ENCODE measurements around the gene SMIM38. TPM values are rescaled to one million over a fixed set of nuclear protein-coding genes. Genes with fewer than 3 reads are reported as not detected.
"Not testable (repeated sequence)": the region's sequence is repeated elsewhere in the genome, so short reads cannot be mapped to it uniquely, and the experiment has no call there.

SMIM38 gene
- total and polyA plus RNA-seq, 8 donors: 0.33 to 6.2 (median 1.2) TPM

DNA sequence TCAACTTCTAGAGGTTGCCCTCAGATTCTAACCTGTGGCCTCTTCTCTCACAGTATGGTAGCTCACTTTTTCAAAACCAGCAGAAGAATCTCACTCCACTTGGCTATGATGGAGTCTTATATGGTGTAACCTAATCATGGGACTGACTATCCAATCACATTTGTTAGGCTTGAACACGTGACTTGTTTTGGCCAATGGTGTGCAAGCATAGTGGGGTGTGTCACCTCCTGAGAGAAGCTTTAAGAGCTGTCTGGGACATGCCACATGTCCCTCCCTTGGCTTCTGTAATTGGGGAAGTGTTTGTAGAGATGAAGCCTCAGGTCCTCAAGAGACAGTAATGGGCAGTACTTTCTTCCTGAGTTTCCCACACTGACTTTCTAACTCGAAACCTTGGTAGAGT is 12.8 kb upstream of the SMIM38 start:
- Histone ChIP-seq H3K9me3 (no peaks in the 10 kb centered on the region), H3K27me3 (no peaks in the 10 kb centered on the region), H3K36me3 (no peaks in the 10 kb centered on the region), H3K4me1 (no peaks in the 10 kb centered on the region), H3K4me3 (no peak overlapping the region), H3K27ac (no peak overlapping the region)
- ATAC-seq (no peak), DNase-seq (no peak), FAIRE-seq (no peak)
- TF ChIP-seq, protein P1, sequence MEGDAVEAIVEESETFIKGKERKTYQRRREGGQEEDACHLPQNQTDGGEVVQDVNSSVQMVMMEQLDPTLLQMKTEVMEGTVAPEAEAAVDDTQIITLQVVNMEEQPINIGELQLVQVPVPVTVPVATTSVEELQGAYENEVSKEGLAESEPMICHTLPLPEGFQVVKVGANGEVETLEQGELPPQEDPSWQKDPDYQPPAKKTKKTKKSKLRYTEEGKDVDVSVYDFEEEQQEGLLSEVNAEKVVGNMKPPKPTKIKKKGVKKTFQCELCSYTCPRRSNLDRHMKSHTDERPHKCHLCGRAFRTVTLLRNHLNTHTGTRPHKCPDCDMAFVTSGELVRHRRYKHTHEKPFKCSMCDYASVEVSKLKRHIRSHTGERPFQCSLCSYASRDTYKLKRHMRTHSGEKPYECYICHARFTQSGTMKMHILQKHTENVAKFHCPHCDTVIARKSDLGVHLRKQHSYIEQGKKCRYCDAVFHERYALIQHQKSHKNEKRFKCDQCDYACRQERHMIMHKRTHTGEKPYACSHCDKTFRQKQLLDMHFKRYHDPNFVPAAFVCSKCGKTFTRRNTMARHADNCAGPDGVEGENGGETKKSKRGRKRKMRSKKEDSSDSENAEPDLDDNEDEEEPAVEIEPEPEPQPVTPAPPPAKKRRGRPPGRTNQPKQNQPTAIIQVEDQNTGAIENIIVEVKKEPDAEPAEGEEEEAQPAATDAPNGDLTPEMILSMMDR (IDR thresholded peaks at IDR 0.05): no peak
- intact Hi-C loops (cut with DNase I): no loop called here
- WGBS, 2 donors: 94 to 96% methylated on average over 2 of the region's 2 CpGs

DNA sequence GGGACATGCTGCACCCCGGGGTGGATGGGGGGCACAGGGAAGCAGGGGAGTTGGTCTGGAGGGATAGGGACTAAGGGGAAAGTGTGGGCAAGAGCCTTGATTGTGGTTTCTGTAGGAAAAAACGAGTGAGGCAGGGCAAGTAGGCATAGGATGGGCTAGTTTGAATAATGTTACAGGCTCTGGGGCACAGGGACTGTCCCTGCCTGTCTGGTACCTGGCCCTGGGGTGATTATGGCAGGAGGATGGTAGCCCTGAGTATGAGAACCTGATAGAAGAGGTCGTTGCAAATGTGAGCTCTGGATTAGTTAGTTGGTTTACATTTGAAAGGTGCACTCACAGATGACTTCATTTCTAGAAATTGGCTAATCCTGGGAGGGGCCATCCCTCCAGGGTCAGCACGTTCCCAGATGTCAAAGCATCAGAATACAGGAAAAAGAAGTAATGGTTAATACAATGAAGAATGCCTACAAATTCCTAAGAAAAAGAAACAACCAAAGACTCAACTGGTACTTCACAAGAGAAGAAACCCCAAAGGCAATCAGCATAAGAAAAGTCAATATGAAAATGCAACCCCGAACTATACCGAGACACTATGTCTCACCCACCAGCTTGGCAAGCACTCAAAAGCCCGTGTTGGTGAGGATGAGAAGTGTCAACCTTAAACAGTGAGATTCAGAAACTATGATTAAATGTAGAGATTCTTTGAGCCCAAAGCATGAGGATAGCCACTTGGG is 11.3 kb upstream of the SMIM38 start:
- Histone ChIP-seq H3K36me3 (no peaks in the 10 kb centered on the region), H3K4me3 (no peak overlapping the region), H3K27ac (no peak overlapping the region), H3K9me3 (no peaks in the 10 kb centered on the region), H3K4me1 (no peaks in the 10 kb centered on the region), H3K27me3 (no peaks in the 10 kb centered on the region)
- TF ChIP-seq, protein P1 (IDR thresholded peaks at IDR 0.05): no peak
- intact Hi-C loops (cut with DNase I): no loop called here
- DNase-seq (no peak), FAIRE-seq (no peak), ATAC-seq (no peak)
- 72% methylated on average over 7 of the region's 7 CpGs for WGBS, 2 donors

DNA sequence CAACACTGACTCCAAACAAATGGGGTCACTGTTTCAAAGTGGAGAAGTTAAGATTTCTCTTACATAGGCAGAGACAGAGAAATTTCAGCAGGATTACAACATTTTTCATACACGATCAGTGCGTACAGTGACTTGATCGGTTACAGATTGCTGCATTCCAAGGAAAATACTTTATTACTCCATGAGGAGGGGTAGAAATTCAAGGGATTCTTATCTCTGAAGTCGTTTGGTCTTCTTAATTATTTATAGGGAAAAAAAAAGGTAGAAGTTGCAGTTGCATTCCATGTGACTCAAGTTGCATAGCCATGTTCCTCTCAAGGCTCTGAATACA is 10.7 kb upstream of the SMIM38 start:
- WGBS, 2 donors: 69 to 73% methylated on average over 4 of the region's 4 CpGs
- no peak overlapping the region for H3K27ac ChIP-seq
- H3K36me3 ChIP-seq: no peaks in the 10 kb centered on the region
- intact Hi-C loops (cut with DNase I): no loop called here
- no peak overlapping the region for H3K4me3 ChIP-seq
- ATAC-seq (no peak), FAIRE-seq (no peak), DNase-seq (no peak)
- H3K27me3 ChIP-seq: no peaks in the 10 kb centered on the region
- TF ChIP-seq, protein P1 (IDR thresholded peaks at IDR 0.05): no peak
- no peaks in the 10 kb centered on the region for H3K9me3 ChIP-seq
- H3K4me1 ChIP-seq: no peaks in the 10 kb centered on the region

DNA sequence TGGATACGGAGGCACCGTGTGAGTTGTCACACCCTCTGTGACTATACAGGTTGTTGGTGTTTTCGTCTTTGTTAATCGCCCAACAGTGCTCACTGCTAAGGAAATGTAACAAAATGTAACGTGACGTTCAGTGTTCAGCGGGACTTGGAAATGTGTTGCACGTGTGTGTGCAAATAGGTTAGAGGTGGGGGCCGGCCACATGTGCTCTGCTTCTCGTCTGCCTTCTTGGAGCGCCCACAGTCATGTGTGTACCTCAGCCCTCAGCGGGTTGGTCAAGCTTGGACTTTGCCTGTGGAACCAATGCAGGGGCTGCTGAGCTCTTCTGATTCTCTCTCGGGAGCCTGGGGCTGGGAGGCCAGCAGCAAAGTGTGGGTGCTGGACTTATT is 7.4 kb upstream of the SMIM38 start:
- no peak overlapping the region for H3K4me3 ChIP-seq
- no peaks in the 10 kb centered on the region for H3K4me1 ChIP-seq
- no peaks in the 10 kb centered on the region for H3K9me3 ChIP-seq
- H3K36me3 ChIP-seq: no peaks in the 10 kb centered on the region
- no peak overlapping the region for H3K27ac ChIP-seq
- DNase-seq (no peak), ATAC-seq (no peak), FAIRE-seq (no peak)
- no peaks in the 10 kb centered on the region for H3K27me3 ChIP-seq
- 93 to 97% methylated on average over 13 of the region's 13 CpGs for WGBS, 2 donors
- intact Hi-C loops (cut with DNase I): no loop called here
- TF ChIP-seq, protein P1 (IDR thresholded peaks at IDR 0.05): no peak

DNA sequence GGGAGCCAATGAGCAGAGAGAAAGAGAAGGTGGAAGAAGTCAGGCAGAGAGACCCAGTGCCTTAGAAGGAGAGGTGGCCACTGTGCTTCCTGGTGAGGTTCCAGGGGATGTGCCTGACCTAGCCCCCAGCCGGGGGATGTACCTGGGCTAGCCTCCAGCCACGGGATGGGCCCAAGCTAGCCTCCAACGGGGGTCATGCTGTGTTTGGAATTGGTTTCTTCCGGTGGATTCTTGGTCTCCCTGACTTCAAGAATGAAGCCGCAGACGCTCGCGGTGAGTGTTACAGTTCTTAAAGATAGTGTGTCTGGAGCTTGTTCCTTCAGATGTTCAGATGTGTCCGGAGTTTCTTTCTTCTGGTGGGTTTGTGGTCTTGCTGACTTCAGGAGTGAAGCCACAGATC is 6.9 kb upstream of the SMIM38 start:
- Histone ChIP-seq H3K4me3 (no peak overlapping the region), H3K36me3 (no peaks in the 10 kb centered on the region), H3K4me1 (no peaks in the 10 kb centered on the region), H3K27ac (no peak overlapping the region), H3K27me3 (no peaks in the 10 kb centered on the region), H3K9me3 (no peaks in the 10 kb centered on the region)
- intact Hi-C loops (cut with DNase I): no loop called here
- FAIRE-seq (no peak), ATAC-seq (no peak), DNase-seq (no peak)
- TF ChIP-seq, protein P1 (IDR thresholded peaks at IDR 0.05): no peak
- 89 to 90% methylated on average over 9 of the region's 9 CpGs for WGBS, 2 donors

DNA sequence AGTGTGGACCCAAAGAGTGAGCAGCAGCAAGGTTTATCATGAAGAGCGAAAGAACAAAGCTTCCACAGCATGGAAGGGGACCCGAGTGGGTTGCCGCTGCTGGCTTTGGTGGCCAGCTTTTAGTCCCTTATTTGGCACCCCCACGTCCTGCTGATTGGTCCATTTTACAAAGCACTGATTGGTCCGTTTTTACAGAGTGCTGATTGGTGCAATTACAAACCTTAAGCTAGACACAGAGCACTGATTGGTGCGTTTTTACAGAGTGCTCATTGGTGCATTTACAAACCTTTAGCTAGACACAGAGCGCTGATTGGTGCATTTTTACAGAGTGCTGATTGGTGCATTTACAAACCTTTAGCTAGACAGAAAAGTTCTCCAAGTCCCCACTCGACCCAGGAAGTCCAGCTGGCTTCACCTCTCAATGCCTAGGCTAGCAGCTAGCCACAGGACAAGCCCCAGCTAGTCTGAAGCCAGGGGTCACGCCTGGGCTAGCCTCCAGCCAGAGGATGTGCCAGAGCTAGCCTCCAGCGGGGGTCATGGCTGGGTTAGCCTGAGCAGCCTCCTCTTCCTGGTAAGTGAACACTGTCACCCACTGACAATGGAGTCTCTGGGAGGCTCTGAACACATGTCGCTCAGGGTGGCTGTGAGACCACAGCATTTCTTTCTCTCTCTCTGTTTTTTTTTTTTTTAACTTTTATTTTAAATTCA is 6.2 kb upstream of the SMIM38 start:
- H3K4me1 ChIP-seq; ATAC-seq; intact Hi-C loops (cut with DNase I); DNase-seq; H3K27ac ChIP-seq; H3K27me3 ChIP-seq; H3K9me3 ChIP-seq; FAIRE-seq; H3K4me3 ChIP-seq; H3K36me3 ChIP-seq: not testable (repeated sequence)
- WGBS, 2 donors: 84 to 89% methylated on average over 11 of the region's 11 CpGs

Data from pancreas (tissue), 10 donors.